H1 (cell line): ENCODE measurements around the gene TCFL5. TPM values are rescaled to one million over a fixed set of nuclear protein-coding genes. Genes with fewer than 3 reads are reported as not detected.

ENCODE experiments used
- CBX5 ChIP-seq: fragments of 300-800, 300-1000 bp; sonication (generic); IDR thresholded peaks from 2 replicates; pipeline ENCODE4 v1.7.1; 2016; ENCODE audit warnings: antibody characterized with exemption, low read length, low read depth
- CHD7 ChIP-seq: fragments of 300-600 bp; sonication (generic); IDR thresholded peaks from 2 replicates; pipeline ENCODE4 v1.7.1; 2012; ENCODE audit warnings: low read length, moderate library complexity, mild to moderate bottlenecking, inconsistent platforms; ENCODE audit not compliant: insufficient replicate concordance
- EGR1 ChIP-seq: IDR thresholded peaks from 2 replicates; pipeline ENCODE4 v1.6.1; 2011; ENCODE audit warnings: low read depth, low read length, borderline replicate concordance
- EZH2 ChIP-seq: fragments of 200-600 bp; sonication (generic); IDR thresholded peaks from 2 replicates; pipeline ENCODE4 v1.7.1; 2012; ENCODE audit warnings: low read depth, mild to moderate bottlenecking, moderate library complexity, low read length, inconsistent platforms; ENCODE audit not compliant: severe bottlenecking
- HDAC6 ChIP-seq: IDR thresholded peaks from one replicate; pipeline ENCODE4 v1.7.1; 2012; ENCODE audit warnings: low read depth, mild to moderate bottlenecking, inconsistent platforms, low read length, moderate library complexity
- KDM5A ChIP-seq: fragments of 200-600 bp; IDR thresholded peaks from 2 replicates; pipeline ENCODE4 v1.7.1; 2012; ENCODE audit warnings: mild to moderate bottlenecking, low read length, inconsistent platforms, mixed read lengths
- NRF1 ChIP-seq: IDR thresholded peaks from 2 replicates; pipeline ENCODE4 v1.6.1; 2011; ENCODE audit warnings: mild to moderate bottlenecking, low read depth, low read length, improper control_type of control experiment
- RAD21 ChIP-seq, 2 experiments: IDR thresholded peaks in 1 of 2; conservative IDR thresholded peaks in 1 of 2; 2 replicates each; pipeline ENCODE4 v1.6.1; 2011; ENCODE audit warnings: low read depth in 2 of 2, low read length in 2 of 2, improper control_type of control experiment in 1 of 2, inconsistent platforms in 1 of 2, mild to moderate bottlenecking in 1 of 2, moderate library complexity in 1 of 2
- polyA plus RNA-seq, 7 experiments: library from polyadenylated mRNA; depleted of rRNA in 3 of 7; stranded (reverse) in 5 of 7; unstranded in 2 of 7; fragments of >200 nt in 5 of 7; fragments of 200-250 nt in 2 of 7; gene quantifications; 1 replicate in 5 of 7; 2 replicates in 1 of 7; 4 replicates in 1 of 7; pipeline versions ENCODE4 v1.2.1 to v1.2.3, GENCODE V29; 2011 to 2013; ENCODE audit warnings: missing spikeins in 2 of 7, mixed read lengths in 2 of 7
- total RNA-seq: library from RNA; stranded (reverse); fragmentation: NEBNext Ultra II Directional; extraction: Animal tissue kit (Norgen Biotek cat#: 25700); gene quantifications from 2 replicates; pipeline ENCODE4 v1.2.1, GENCODE V29; 2021

Gene TCFL5
- total and polyA plus RNA-seq, 2 of the 8 experiments (the other 6 are each of a cell fraction or from before 2014, with no cell fraction given): 6.2 to 15.0 TPM

- no peak for TF ChIP-seq CHD7
- no peak for TF ChIP-seq KDM5A
- TF ChIP-seq CBX5: no peak
- TF ChIP-seq NRF1: no peak
- TF ChIP-seq EZH2: no peak
- TF ChIP-seq RAD21 (IDR thresholded peaks at IDR 0.05 in 1 of 2, conservative IDR thresholded peaks at IDR 0.05 in 1 of 2; ENCODE audit: low read depth in 2 of 2, low read length in 2 of 2): no peak
- TF ChIP-seq EGR1: no peak; the same call in 1 of the 2 replicates
- TF ChIP-seq HDAC6: no peak
Measured at GRCh38 chr20:62854121-62854520, 7.5 kb downstream of the TCFL5 start (continued).
